H9 (cell line): ENCODE results near the gene C2orf68. TPM values are rescaled to one million over a fixed set of nuclear protein-coding genes. Genes with fewer than 3 reads are reported as not detected.

Source experiments
- DNase-seq: peaks from one replicate; pipeline ENCODE4 v3.0.0-alpha.2; 2017
- H2AFZ ChIP-seq: one replicate; pipeline ENCODE4 v1.6.1; 2013; ENCODE audit warnings: mild to moderate bottlenecking, low read length, control low read depth, moderate library complexity
- H2AK5ac ChIP-seq: 2 replicates; pipeline ENCODE4 v1.6.1; 2013; ENCODE audit warnings: low read length, control low read depth, mixed read lengths; ENCODE audit not compliant: insufficient read length
- H2BK120ac ChIP-seq: one replicate; pipeline ENCODE4 v1.6.1; 2013; ENCODE audit warnings: low read depth, mild to moderate bottlenecking, low read length, control low read depth, inconsistent platforms; ENCODE audit not compliant: poor library complexity, severe bottlenecking
- H2BK12ac ChIP-seq: 2 replicates; pipeline ENCODE4 v1.6.1; 2013; ENCODE audit warnings: low read length, control low read depth, mixed read lengths, low read depth; ENCODE audit not compliant: insufficient read length
- H2BK15ac ChIP-seq: 2 replicates; pipeline ENCODE4 v1.6.1; 2013; ENCODE audit warnings: low read depth, low read length, control low read depth
- H2BK20ac ChIP-seq: one replicate; pipeline ENCODE4 v1.6.1; 2013; ENCODE audit warnings: low read depth, mild to moderate bottlenecking, low read length, control low read depth, inconsistent platforms; ENCODE audit not compliant: poor library complexity, severe bottlenecking
- H2BK5ac ChIP-seq: 2 replicates; pipeline ENCODE4 v1.6.1; 2013; ENCODE audit warnings: low read length, control low read depth, mixed read lengths; ENCODE audit not compliant: insufficient read length
- H3K14ac ChIP-seq: 2 replicates; pipeline ENCODE4 v1.6.1; 2013; ENCODE audit warnings: low read length, control low read depth; ENCODE audit not compliant: insufficient read depth
- H3K18ac ChIP-seq: 2 replicates; pipeline ENCODE4 v1.6.1; 2013; ENCODE audit warnings: low read depth, mild to moderate bottlenecking, mixed read lengths, low read length, control low read depth; ENCODE audit not compliant: insufficient read length
- H3K23ac ChIP-seq: 2 replicates; pipeline ENCODE4 v1.6.1; 2013; ENCODE audit warnings: low read length, control low read depth, mixed read lengths, low read depth; ENCODE audit not compliant: insufficient read length
- H3K23me2 ChIP-seq: 2 replicates; pipeline ENCODE4 v1.6.1; 2013; ENCODE audit warnings: low read depth, mild to moderate bottlenecking, mixed read lengths, low read length, control low read depth; ENCODE audit not compliant: insufficient read length, poor library complexity, severe bottlenecking
- H3K27ac ChIP-seq: 2 replicates; pipeline ENCODE4 v1.5.1; 2013; ENCODE audit warnings: low read length, control low read depth, mixed read lengths, low read depth; ENCODE audit not compliant: insufficient read length
- H3K27me3 ChIP-seq: 2 replicates; pipeline ENCODE4 v1.6.1; 2013; ENCODE audit warnings: low read length, control low read depth, inconsistent platforms; ENCODE audit not compliant: insufficient read depth
- H3K4ac ChIP-seq: 2 replicates; pipeline ENCODE4 v1.6.1; 2013; ENCODE audit warnings: low read depth, mild to moderate bottlenecking, control low read depth, inconsistent platforms, low read length, moderate library complexity
- H3K4me1 ChIP-seq: 2 replicates; pipeline ENCODE4 v1.6.1; 2013; ENCODE audit warnings: low read length, control low read depth, inconsistent platforms; ENCODE audit not compliant: insufficient read depth
- H3K4me2 ChIP-seq: 2 replicates; pipeline ENCODE4 v1.6.1; 2013; ENCODE audit warnings: low read length, control low read depth, mixed read lengths; ENCODE audit not compliant: insufficient read length, insufficient read depth
- H3K56ac ChIP-seq: 2 replicates; pipeline ENCODE4 v1.6.1; 2013; ENCODE audit warnings: low read depth, mild to moderate bottlenecking, mixed read lengths, low read length, control low read depth; ENCODE audit not compliant: insufficient read length
- H3K79me1 ChIP-seq: 2 replicates; pipeline ENCODE4 v1.6.1; 2013; ENCODE audit warnings: low read depth, mild to moderate bottlenecking, moderate library complexity, low read length, control low read depth, inconsistent platforms; ENCODE audit not compliant: insufficient read depth, poor library complexity, severe bottlenecking
- H3K79me2 ChIP-seq: 2 replicates; pipeline ENCODE4 v1.6.1; 2013; ENCODE audit warnings: low read length, control low read depth, inconsistent platforms; ENCODE audit not compliant: insufficient read depth
- H3K9ac ChIP-seq: 2 replicates; pipeline ENCODE4 v1.6.1; 2013; ENCODE audit warnings: low read length, control low read depth, mixed read lengths; ENCODE audit not compliant: insufficient read length; ENCODE audit errors: extremely low read depth
- H3K9me3 ChIP-seq: one replicate; pipeline ENCODE4 v1.6.1; 2013; ENCODE audit warnings: low read depth, low read length, inconsistent platforms; ENCODE audit not compliant: control insufficient read depth
- H3T11ph ChIP-seq: one replicate; pipeline ENCODE4 v1.6.1; 2013; ENCODE audit warnings: mild to moderate bottlenecking, low read length, control low read depth, inconsistent platforms
- H4K20me1 ChIP-seq: one replicate; pipeline ENCODE4 v1.6.1; 2013; ENCODE audit not compliant: control insufficient read depth, insufficient read length, insufficient read depth
- H4K5ac ChIP-seq: 2 replicates; pipeline ENCODE4 v1.6.1; 2013; ENCODE audit warnings: low read depth, mild to moderate bottlenecking, mixed read lengths, low read length, control low read depth; ENCODE audit not compliant: insufficient read length
- H4K8ac ChIP-seq: replicated peaks from 2 replicates; pipeline ENCODE4 v1.6.1; 2013; ENCODE audit warnings: low read length, control low read depth, mixed read lengths, low read depth; ENCODE audit not compliant: insufficient read length
- H4K91ac ChIP-seq: 2 replicates; pipeline ENCODE4 v1.6.1; 2013; ENCODE audit warnings: low read depth, mild to moderate bottlenecking, moderate library complexity, mixed read lengths, low read length, control low read depth; ENCODE audit not compliant: insufficient read length
- H3K27ac Mint-ChIP-seq, 3 experiments: 2 replicates in 2 of 3; 3 replicates in 1 of 3; pipeline ENCODE4 v1.8.0; 2020 to 2021; ENCODE audit warnings: mixed read lengths in 3 of 3, mild to moderate bottlenecking in 1 of 3, moderate library complexity in 1 of 3
- H3K27me3 Mint-ChIP-seq: 2 replicates; pipeline ENCODE4 v1.8.0; 2021; ENCODE audit warnings: low read depth, mild to moderate bottlenecking, moderate library complexity, mixed read lengths
- H3K36me3 Mint-ChIP-seq, 3 experiments: 2 replicates in 2 of 3; 3 replicates in 1 of 3; pipeline ENCODE4 v1.8.0; 2020 to 2021; ENCODE audit warnings: low read depth in 3 of 3, mixed read lengths in 3 of 3; ENCODE audit not compliant: insufficient read depth in 1 of 3
- H3K4me1 Mint-ChIP-seq, 2 experiments: 2 replicates each; pipeline ENCODE4 v1.8.0; 2020; ENCODE audit warnings: mixed read lengths in 2 of 2
- H3K4me3 Mint-ChIP-seq, 2 experiments: 2 replicates in 1 of 2; 3 replicates in 1 of 2; pipeline ENCODE4 v1.8.0; 2020 to 2021; ENCODE audit warnings: mild to moderate bottlenecking in 2 of 2, mixed read lengths in 2 of 2, moderate library complexity in 1 of 2
- H3K9me3 Mint-ChIP-seq, 2 experiments: 2 replicates in 1 of 2; 3 replicates in 1 of 2; pipeline ENCODE4 v1.8.0; 2020; ENCODE audit warnings: mild to moderate bottlenecking in 2 of 2, mixed read lengths in 2 of 2, moderate library complexity in 1 of 2
- WGBS: extraction: QIAGEN DNeasy Blood & Tissue Kit; methylation state at CpG from one replicate; pipeline ENCODE4 v1.1.7; 2013; ENCODE audit warnings: missing lambda C conversion rate, low lambda C conversion rate, mixed read lengths; ENCODE audit not compliant: insufficient read length; ENCODE audit errors: extremely low coverage; 5-methylcytosine and 5-hydroxymethylcytosine counted together
- total RNA-seq: library from RNA; stranded (reverse); gene quantifications from 2 replicates; pipeline ENCODE4 v1.2.1, GENCODE V29; 2021
- TF ChIP-seq, protein P1 (sequence below): fragments of 200-600 bp; sonication (generic); conservative IDR thresholded peaks from 3 replicates; pipeline ENCODE4 v1.8.0; 2021; ENCODE audit warnings: antibody characterized with exemption, mild to moderate bottlenecking

The C2orf68 gene
- total RNA-seq, 1 experiment from 2014 or later = 39.6 TPM

DNA sequence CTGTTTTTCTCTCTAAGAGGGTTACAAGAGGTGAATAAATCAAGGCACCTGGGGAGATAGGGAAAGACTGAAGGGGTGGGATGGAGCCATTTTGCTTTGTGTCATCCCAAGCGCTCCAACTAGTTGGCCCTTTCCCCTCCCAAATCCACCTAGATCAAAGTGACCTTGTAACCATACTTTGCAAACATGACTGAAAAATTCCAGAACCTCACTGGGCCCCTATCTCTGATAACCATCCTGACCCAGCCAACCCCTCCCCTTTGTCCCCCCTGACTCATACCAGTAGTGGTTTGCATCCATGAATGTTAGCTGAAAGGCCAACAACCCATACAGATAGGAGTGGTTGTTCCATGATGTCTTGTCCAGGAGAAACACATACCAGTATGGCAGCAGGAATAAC lies 53.7 kb downstream of the C2orf68 start:
- H2BK20ac ChIP-seq = no peak overlapping the region
- no peaks in the 10 kb centered on the region for H3K9me3 ChIP-seq
- TF ChIP-seq, protein P1, sequence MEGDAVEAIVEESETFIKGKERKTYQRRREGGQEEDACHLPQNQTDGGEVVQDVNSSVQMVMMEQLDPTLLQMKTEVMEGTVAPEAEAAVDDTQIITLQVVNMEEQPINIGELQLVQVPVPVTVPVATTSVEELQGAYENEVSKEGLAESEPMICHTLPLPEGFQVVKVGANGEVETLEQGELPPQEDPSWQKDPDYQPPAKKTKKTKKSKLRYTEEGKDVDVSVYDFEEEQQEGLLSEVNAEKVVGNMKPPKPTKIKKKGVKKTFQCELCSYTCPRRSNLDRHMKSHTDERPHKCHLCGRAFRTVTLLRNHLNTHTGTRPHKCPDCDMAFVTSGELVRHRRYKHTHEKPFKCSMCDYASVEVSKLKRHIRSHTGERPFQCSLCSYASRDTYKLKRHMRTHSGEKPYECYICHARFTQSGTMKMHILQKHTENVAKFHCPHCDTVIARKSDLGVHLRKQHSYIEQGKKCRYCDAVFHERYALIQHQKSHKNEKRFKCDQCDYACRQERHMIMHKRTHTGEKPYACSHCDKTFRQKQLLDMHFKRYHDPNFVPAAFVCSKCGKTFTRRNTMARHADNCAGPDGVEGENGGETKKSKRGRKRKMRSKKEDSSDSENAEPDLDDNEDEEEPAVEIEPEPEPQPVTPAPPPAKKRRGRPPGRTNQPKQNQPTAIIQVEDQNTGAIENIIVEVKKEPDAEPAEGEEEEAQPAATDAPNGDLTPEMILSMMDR = no peak
- Mint-ChIP-seq H3K27me3 (peaks cover 2% of the 10 kb centered on the region; the same call in 1 of the 2 replicates), H3K4me3 (no peak overlapping the region), H3K4me1 (peaks cover 12 to 13% of the 10 kb centered on the region in 2 experiments; a peak in 3 of 4 replicates), H3K36me3 (peaks cover 15 to 34% (median 33%) of the 10 kb centered on the region in 3 experiments), H3K27ac (no peak overlapping the region; a peak in 1 of 7 replicates), H3K9me3 (no peaks in the 10 kb centered on the region)
- WGBS = no CpG with 5 or more reads among the region's 1 CpG
- H2BK15ac ChIP-seq = no peak overlapping the region
- H3K23me2 ChIP-seq = no peaks in the 10 kb centered on the region
- H2BK5ac ChIP-seq = no peak overlapping the region
- no peak overlapping the region for H2AK5ac ChIP-seq
- peaks cover 5% of the 10 kb centered on the region; the same call in 1 of the 2 replicates for H3K79me2 ChIP-seq
- DNase-seq = no peak
- H3K4me2 ChIP-seq = no peak overlapping the region
- no peaks in the 10 kb centered on the region for H3K79me1 ChIP-seq
- no peak overlapping the region for H2AFZ ChIP-seq
- H3K27me3 ChIP-seq = no peaks in the 10 kb centered on the region
- H3K4ac ChIP-seq = no peak overlapping the region
- H3K27ac ChIP-seq = no peak overlapping the region
- no peaks in the 10 kb centered on the region for H3K4me1 ChIP-seq
- H2BK120ac ChIP-seq = no peak overlapping the region
- H4K5ac ChIP-seq = no peak overlapping the region
- no peak overlapping the region for H3K18ac ChIP-seq
- H4K20me1 ChIP-seq = no peaks in the 10 kb centered on the region
- H3K56ac ChIP-seq = no peak overlapping the region
- no peak overlapping the region for H3K9ac ChIP-seq
- no peak overlapping the region for H3T11ph ChIP-seq
- H3K23ac ChIP-seq = no peak overlapping the region
- no peak overlapping the region for H4K91ac ChIP-seq
- H4K8ac ChIP-seq = no peak overlapping the region
- H3K14ac ChIP-seq = no peak overlapping the region
- no peak overlapping the region for H2BK12ac ChIP-seq
